Measurements from ENCODE around the gene FAM228B. TPM values are rescaled to one million over a fixed set of nuclear protein-coding genes. Genes with fewer than 3 reads are reported as not detected.
"Not testable (repeated sequence)": the region's sequence is repeated elsewhere in the genome, so short reads cannot be mapped to it uniquely, and the experiment has no call there.

FAM228B gene
- total RNA-seq, 1 experiment from 2014 or later: 2.4 TPM

GRCh38 chr2:24088821-24089359 lies 34.4 kb upstream of the FAM228B start:
- H3K27me3 ChIP-seq: no peaks in the 10 kb centered on the region
- DNase-seq: no peak
- no peaks in the 10 kb centered on the region for H3K9me3 ChIP-seq
- no peaks in the 10 kb centered on the region for H3K36me3 ChIP-seq
- H3K4me3 ChIP-seq: no peak overlapping the region

DNA sequence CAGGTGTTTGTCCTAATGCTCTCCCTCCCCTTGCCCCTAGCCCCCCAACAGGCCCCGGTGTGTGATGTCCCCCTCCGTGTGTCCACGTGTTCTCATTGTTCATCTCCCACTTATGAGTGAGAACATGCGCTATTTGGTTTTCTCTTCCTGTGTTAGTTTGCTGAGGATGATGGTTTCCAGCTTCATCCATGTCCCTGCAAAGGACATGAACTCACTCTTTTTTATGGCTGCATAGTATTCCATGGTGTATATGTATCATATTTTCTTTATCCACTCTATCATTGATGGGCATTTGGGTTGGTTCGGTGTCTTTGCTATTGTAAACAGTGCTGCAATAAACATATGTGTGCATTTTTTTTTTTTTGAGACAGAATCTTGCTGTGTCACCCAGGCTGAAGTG lies 30.0 kb upstream of the FAM228B start:
- DNase-seq, H3K27me3 ChIP-seq, H3K36me3 ChIP-seq, H3K4me3 ChIP-seq, H3K9me3 ChIP-seq: not testable (repeated sequence)

DNA sequence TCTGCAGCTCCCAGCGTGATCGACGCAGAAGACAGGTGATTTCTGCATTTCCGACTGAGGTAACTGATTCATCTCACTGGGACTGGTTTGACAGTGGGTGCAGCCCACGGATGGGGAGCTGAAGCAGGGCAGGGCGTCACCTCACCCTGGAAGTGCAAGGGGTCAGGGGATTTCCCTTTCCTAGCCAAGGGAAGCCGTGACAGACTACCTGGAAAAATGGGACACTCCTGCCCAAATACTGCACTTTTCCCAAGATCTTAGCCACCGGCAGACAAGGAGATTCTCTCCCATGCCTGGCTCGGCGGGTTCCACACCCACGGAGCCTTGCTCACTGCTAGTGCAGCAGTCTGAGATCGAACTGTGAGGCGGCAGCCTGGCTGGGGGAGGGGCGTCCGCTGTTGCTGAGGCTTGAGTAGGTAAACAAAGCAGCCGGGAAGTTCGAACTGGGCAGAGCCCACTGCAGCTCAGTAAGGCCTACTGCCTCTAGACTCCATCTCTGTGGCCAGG lies 28.0 kb upstream of the FAM228B start:
- not testable (repeated sequence) for DNase-seq, H3K27me3 ChIP-seq, H3K36me3 ChIP-seq, H3K4me3 ChIP-seq, H3K9me3 ChIP-seq

GRCh38 chr2:24100732-24101131 lies 22.5 kb upstream of the FAM228B start:
- H3K36me3 ChIP-seq, H3K9me3 ChIP-seq, DNase-seq, H3K4me3 ChIP-seq, H3K27me3 ChIP-seq: not testable (repeated sequence)

- Histone ChIP-seq H3K9me3 (peaks cover 3% of the 10 kb centered on the region), H3K27me3 (no peaks in the 10 kb centered on the region), H3K36me3 (no peaks in the 10 kb centered on the region; the same call in 1 of the 2 replicates), H3K4me3 (no peak overlapping the region)
- DNase-seq: no peak
These were observed 21.3 kb upstream of the FAM228B start for GRCh38 chr2:24101992-24102391.

DNA sequence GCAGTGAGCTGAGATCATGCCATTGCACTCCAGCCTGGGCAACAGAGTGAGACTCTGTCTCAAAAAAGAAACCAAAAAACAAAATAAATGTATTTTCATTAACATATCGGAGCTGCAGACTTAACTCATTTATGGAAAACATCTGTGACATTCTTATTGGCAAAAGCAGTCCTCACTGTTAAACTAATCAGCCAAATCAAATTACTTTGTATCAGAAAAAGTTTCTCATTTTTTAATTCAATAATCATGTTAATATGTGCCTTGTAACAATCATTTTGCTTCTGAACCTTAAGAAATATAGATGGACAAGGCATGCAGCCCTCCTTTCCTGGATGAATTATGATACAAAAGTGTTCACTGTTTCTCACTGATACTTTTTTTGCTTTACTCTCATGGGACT lies 20.6 kb upstream of the FAM228B start:
- no peak for DNase-seq
- H3K9me3 ChIP-seq: peaks cover 4% of the 10 kb centered on the region
- no peaks in the 10 kb centered on the region for H3K27me3 ChIP-seq
- no peaks in the 10 kb centered on the region; the same call in 1 of the 2 replicates for H3K36me3 ChIP-seq
- no peak overlapping the region for H3K4me3 ChIP-seq

- H3K9me3 ChIP-seq: peaks cover 7% of the 10 kb centered on the region
- no peaks in the 10 kb centered on the region for H3K27me3 ChIP-seq
These were observed 19.1 kb upstream of the FAM228B start for GRCh38 chr2:24104110-24104650.

GRCh38 chr2:24104906-24105305 lies 18.4 kb upstream of the FAM228B start:
- Histone ChIP-seq H3K4me3 (no peak overlapping the region), H3K27me3 (no peaks in the 10 kb centered on the region), H3K36me3 (no peaks in the 10 kb centered on the region), H3K9me3 (peaks cover 7% of the 10 kb centered on the region)
- no peak for DNase-seq

More at GRCh38 chr2:24104110-24104650, 19.1 kb upstream of the FAM228B start:
- Histone ChIP-seq H3K36me3 (no peaks in the 10 kb centered on the region), H3K4me3 (no peak overlapping the region)
- no peak for DNase-seq

GRCh38 chr2:24105816-24106215 lies 17.5 kb upstream of the FAM228B start:
- no peak overlapping the region for H3K4me3 ChIP-seq
- H3K36me3 ChIP-seq: no peaks in the 10 kb centered on the region
- no peaks in the 10 kb centered on the region for H3K27me3 ChIP-seq
- H3K9me3 ChIP-seq: peaks cover 7% of the 10 kb centered on the region
- DNase-seq: no peak

GRCh38 chr2:24106786-24107185 lies 16.5 kb upstream of the FAM228B start:
- peaks cover 7% of the 10 kb centered on the region for H3K9me3 ChIP-seq
- no peaks in the 10 kb centered on the region for H3K27me3 ChIP-seq
- no peaks in the 10 kb centered on the region for H3K36me3 ChIP-seq

DNA sequence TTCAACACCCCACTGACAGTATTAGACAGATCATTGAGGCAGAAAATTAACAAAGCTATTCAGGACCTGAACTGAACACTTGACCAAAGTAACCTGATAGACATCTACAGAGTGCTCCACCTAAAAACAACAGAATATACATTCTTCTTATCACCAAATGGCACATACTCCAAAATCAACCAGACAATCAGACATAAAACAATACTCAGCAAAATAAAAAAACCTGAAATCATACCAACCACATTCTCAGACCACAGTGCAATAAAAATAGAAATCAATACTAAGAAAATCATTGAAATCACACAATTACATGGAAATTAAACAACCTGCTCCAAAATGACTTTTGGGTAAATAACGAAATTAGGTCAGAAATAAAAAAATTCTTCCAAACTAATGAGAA lies 15.9 kb upstream of the FAM228B start:
- no peak for DNase-seq
- no peaks in the 10 kb centered on the region for H3K27me3 ChIP-seq
- H3K36me3 ChIP-seq: no peaks in the 10 kb centered on the region
- H3K9me3 ChIP-seq: peaks cover 7% of the 10 kb centered on the region
- H3K4me3 ChIP-seq: no peak overlapping the region

More at GRCh38 chr2:24106786-24107185, 16.5 kb upstream of the FAM228B start:
- H3K4me3 ChIP-seq: no peak overlapping the region
- no peak for DNase-seq

DNA sequence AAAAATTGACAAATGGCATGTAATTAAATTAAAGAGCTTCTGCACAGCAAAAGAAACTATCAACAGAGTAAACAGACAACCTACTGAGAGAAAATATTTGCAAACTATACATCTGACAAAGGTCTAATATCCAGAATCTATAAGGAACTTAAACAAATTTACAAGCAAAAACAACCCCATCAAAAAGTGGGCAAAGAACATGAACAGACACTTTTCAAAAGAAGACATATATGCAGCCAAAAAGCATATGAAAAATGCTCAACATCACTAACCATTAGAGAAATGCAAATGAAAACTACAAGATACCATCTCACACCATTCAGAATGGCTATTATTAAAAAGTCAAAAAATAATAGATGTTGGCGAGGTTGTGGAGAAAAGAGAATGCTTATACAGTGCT lies 13.8 kb upstream of the FAM228B start:
- DNase-seq, H3K4me3 ChIP-seq, H3K27me3 ChIP-seq, H3K9me3 ChIP-seq, H3K36me3 ChIP-seq: not testable (repeated sequence)

GRCh38 chr2:24110660-24111303 lies 12.5 kb upstream of the FAM228B start:
- H3K36me3 ChIP-seq: no peaks in the 10 kb centered on the region
- H3K4me3 ChIP-seq: no peak overlapping the region
- H3K27me3 ChIP-seq: no peaks in the 10 kb centered on the region
- peaks cover 7% of the 10 kb centered on the region for H3K9me3 ChIP-seq
- DNase-seq: no peak

GRCh38 chr2:24111407-24111901 lies 11.8 kb upstream of the FAM228B start:
- H3K9me3 ChIP-seq: peaks cover 7% of the 10 kb centered on the region
- H3K27me3 ChIP-seq: no peaks in the 10 kb centered on the region
- no peaks in the 10 kb centered on the region for H3K36me3 ChIP-seq
- DNase-seq: no peak
- no peak overlapping the region for H3K4me3 ChIP-seq

DNA sequence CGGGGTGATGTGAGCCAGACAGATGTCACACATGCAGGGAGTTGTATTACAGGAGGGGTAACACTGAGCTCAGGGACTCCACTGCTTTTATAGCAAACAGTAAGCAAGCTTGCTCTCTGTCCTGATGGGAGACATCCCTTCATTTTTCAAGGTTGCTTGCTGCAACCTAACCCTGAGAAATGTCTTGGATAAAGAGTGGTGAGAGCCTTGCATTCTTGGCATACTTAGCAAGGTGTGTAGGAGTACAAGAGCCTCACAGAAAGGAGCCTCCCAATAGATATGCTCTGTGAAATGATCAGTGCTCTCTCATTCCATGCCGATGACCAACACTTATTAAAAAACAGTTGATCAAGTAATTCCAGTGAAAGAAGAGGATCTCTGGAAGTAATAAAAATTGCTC lies 8.2 kb upstream of the FAM228B start:
- Histone ChIP-seq H3K4me3 (no peak overlapping the region), H3K36me3 (no peaks in the 10 kb centered on the region), H3K9me3 (no peaks in the 10 kb centered on the region), H3K27me3 (no peaks in the 10 kb centered on the region)
- DNase-seq: no peak

- no peaks in the 10 kb centered on the region for H3K9me3 ChIP-seq
- H3K36me3 ChIP-seq: no peaks in the 10 kb centered on the region
- H3K27me3 ChIP-seq: no peaks in the 10 kb centered on the region
- no peak overlapping the region for H3K4me3 ChIP-seq
- DNase-seq: no peak
These were observed 5.4 kb upstream of the FAM228B start for GRCh38 chr2:24117902-24118301.

DNA sequence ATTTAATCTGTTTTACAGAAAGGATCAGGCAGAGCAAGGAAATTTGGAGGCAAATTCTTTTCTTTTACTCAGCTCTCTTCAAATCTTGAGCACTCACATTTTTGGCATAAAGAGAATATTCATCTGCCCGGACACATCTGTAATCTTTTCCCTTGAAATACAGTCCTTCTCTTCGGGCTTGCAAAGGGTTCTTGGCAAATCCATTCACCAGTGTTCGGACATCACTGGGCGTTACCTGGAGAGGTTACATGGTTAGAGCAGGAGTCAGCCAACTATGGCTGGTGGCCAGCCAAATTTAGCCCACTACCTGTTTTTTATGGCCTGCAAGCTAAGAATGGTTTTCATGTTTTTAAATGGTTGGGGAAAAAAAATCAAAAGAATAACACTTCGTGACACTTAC lies 2.2 kb upstream of the FAM228B start:
- Histone ChIP-seq H3K4me3 (no peak overlapping the region), H3K9me3 (no peaks in the 10 kb centered on the region), H3K27me3 (no peaks in the 10 kb centered on the region), H3K36me3 (no peaks in the 10 kb centered on the region)
- no peak for DNase-seq

DNA sequence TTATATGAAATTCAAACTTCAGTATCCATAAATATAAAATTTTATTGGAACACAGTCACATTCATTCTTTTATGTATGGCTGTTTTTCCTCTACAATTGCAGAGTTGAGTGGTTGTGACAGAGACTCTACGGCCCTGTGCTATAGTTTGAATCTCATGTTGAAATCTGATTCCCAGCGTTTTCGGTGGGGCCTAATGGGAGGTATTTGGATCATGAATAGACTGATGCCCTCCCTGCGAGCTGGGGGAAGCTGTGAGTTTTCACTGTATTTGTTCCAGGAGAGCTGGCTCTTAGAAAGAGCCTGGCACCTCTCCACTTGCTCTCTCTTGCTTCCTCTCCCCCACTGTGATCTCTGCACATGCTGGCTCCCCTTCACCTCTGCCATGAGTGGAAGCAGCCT lies 1.8 kb upstream of the FAM228B start:
- Histone ChIP-seq H3K27me3 (no peaks in the 10 kb centered on the region), H3K4me3 (no peak overlapping the region), H3K9me3 (no peaks in the 10 kb centered on the region), H3K36me3 (no peaks in the 10 kb centered on the region)
- DNase-seq: no peak
